Endothelial cell of umbilical vein (primary cell): ENCODE measurements around the gene AKR7A3. TPM values are rescaled to one million over a fixed set of nuclear protein-coding genes. Genes with fewer than 3 reads are reported as not detected.

Experiments used
- BruUV-seq: library from RNA; stranded (reverse); fragments of 400-500 nt; replicated peaks from 2 replicates; lab custom pipeline; 2021; lab: Mats Ljungman, UMichigan
- CTCF ChIA-PET: fragments of 300-600, 350-600 bp; sonication (Branson Sonifier 250); formaldehyde crosslinking; loops from one replicate; lab custom pipeline; 2021; ENCODE audit warnings: antibody characterized with exemption, inconsistent platforms; lab: Charles Lee
- POLR2A ChIA-PET: fragments of 300-600, 350-600 bp; sonication (Branson Sonifier 250); formaldehyde crosslinking; loops from one replicate; lab custom pipeline; 2021; ENCODE audit warnings: antibody characterized with exemption, inconsistent platforms; lab: Charles Lee
- DNase-seq: peaks from one replicate; pipeline ENCODE4 v3.0.0-alpha.2; 2011; ENCODE audit warnings: low read depth, low spot score
- FAIRE-seq: peaks from 2 replicates; lab custom pipeline; 2011; peaks lifted over from hg19 to GRCh38; lab: Jason Lieb, UNC
- H2AFZ ChIP-seq: 2 replicates; pipeline ENCODE4 v1.6.0; 2012; ENCODE audit warnings: low read depth, low read length, control low read depth, inconsistent platforms
- H3K27ac ChIP-seq: 2 replicates; pipeline ENCODE4 v1.5.1; 2011; ENCODE audit warnings: low read depth, mild to moderate bottlenecking, control low read depth, low read length, moderate library complexity; ENCODE audit not compliant: insufficient read depth
- H3K27me3 ChIP-seq, 2 experiments: 2 replicates each; pipeline versions ENCODE4 v1.6.0 to v1.6.1; 2011; ENCODE audit warnings: low read length in 2 of 2, mixed read lengths in 1 of 2; ENCODE audit not compliant: control insufficient read depth in 2 of 2, insufficient read depth in 2 of 2
- H3K36me3 ChIP-seq, 2 experiments: 2 replicates in 1 of 2; 3 replicates in 1 of 2; pipeline ENCODE4 v1.5.1; 2011; ENCODE audit warnings: low read length in 2 of 2, mild to moderate bottlenecking in 1 of 2, moderate library complexity in 1 of 2; ENCODE audit not compliant: control insufficient read depth in 2 of 2, insufficient read depth in 2 of 2; ENCODE audit errors: extremely low read depth in 1 of 2
- H3K4me1 ChIP-seq: 3 replicates; pipeline ENCODE4 v1.5.1; 2011; ENCODE audit warnings: mild to moderate bottlenecking, low read length; ENCODE audit not compliant: control insufficient read depth, insufficient read depth; ENCODE audit errors: extremely low read depth
- H3K4me2 ChIP-seq: 2 replicates; pipeline ENCODE4 v1.6.1; 2011; ENCODE audit warnings: low read length, control low read depth, mixed read lengths; ENCODE audit not compliant: insufficient read depth
- H3K4me3 ChIP-seq, 3 experiments: fragments of 200-600 bp in 1 of 3; sonication (generic), shearing (Covaris generic) in 1 of 3; replicated peaks in 1 of 3; 2 replicates each; pipeline ENCODE4 v1.5.1; 2011 to 2016; ENCODE audit warnings: control low read depth in 3 of 3, low read length in 3 of 3, mild to moderate bottlenecking in 2 of 3, inconsistent platforms in 1 of 3, low read depth in 1 of 3, moderate library complexity in 1 of 3; ENCODE audit not compliant: insufficient read depth in 1 of 3
- H3K79me2 ChIP-seq: 2 replicates; pipeline ENCODE4 v1.6.0; 2012; ENCODE audit warnings: low read length, inconsistent platforms; ENCODE audit not compliant: control insufficient read depth, insufficient read depth
- H3K9ac ChIP-seq: replicated peaks from 2 replicates; pipeline ENCODE3; 2011; ENCODE audit warnings: low read length, control low read depth; ENCODE audit not compliant: insufficient read depth; ENCODE audit errors: extremely low read depth
- H3K9me1 ChIP-seq: replicated peaks from 3 replicates; pipeline ENCODE4 v1.6.0; 2011; ENCODE audit warnings: mild to moderate bottlenecking, low read length; ENCODE audit not compliant: control insufficient read depth, insufficient read depth; ENCODE audit errors: extremely low read depth
- H3K9me3 ChIP-seq: replicated peaks from 2 replicates; pipeline ENCODE4 v1.5.1; 2012; ENCODE audit warnings: low read length, inconsistent platforms; ENCODE audit not compliant: control insufficient read depth, insufficient read depth
- H4K20me1 ChIP-seq: replicated peaks from 2 replicates; pipeline ENCODE3; 2011; ENCODE audit warnings: mild to moderate bottlenecking, low read length; ENCODE audit not compliant: control insufficient read depth, insufficient read depth; ENCODE audit errors: extremely low read depth
- CTCF ChIP-seq, 2 donors: IDR thresholded peaks; 1 replicate in 1 of 2; 2 replicates in 1 of 2; pipeline ENCODE4 v1.5.1; 2011; ENCODE audit warnings: low read length in 2 of 2, mild to moderate bottlenecking in 2 of 2, moderate library complexity in 2 of 2, control low read depth in 1 of 2, inconsistent platforms in 1 of 2, low read depth in 1 of 2; ENCODE audit not compliant: insufficient read depth in 1 of 2; ENCODE audit errors: extremely low read depth in 1 of 2
- EZH2 ChIP-seq: IDR thresholded peaks from 2 replicates; pipeline ENCODE4 v1.6.1; 2012; ENCODE audit warnings: borderline replicate concordance, low read depth, mild to moderate bottlenecking, moderate library complexity, low read length, inconsistent platforms; ENCODE audit not compliant: severe bottlenecking
- FOS ChIP-seq: IDR thresholded peaks from 2 replicates; pipeline ENCODE4 v1.6.1; 2011; ENCODE audit warnings: mild to moderate bottlenecking, low read length, moderate library complexity, borderline replicate concordance; ENCODE audit not compliant: insufficient read depth
- GATA2 ChIP-seq: IDR thresholded peaks from 2 replicates; pipeline ENCODE4 v1.7.0; 2011; ENCODE audit warnings: low read depth, mild to moderate bottlenecking, moderate library complexity, mixed read lengths, low read length; ENCODE audit not compliant: insufficient read length, insufficient read depth
- JUN ChIP-seq: IDR thresholded peaks from 2 replicates; pipeline ENCODE4 v1.6.1; 2011; ENCODE audit warnings: borderline replicate concordance, low read depth; ENCODE audit not compliant: insufficient read length, insufficient read depth
- MAX ChIP-seq: IDR thresholded peaks from 2 replicates; pipeline ENCODE4 v1.6.1; 2011; ENCODE audit not compliant: insufficient read depth, insufficient read length
- MYC ChIP-seq: IDR thresholded peaks from one replicate; pipeline ENCODE4 v1.6.1; 2011; ENCODE audit warnings: mild to moderate bottlenecking, low read depth, low read length
- POLR2A ChIP-seq: IDR thresholded peaks from 2 replicates; pipeline ENCODE4 v1.6.1; 2012; ENCODE audit warnings: low read depth, mild to moderate bottlenecking, control low read depth, low read length
- POLR2AphosphoS5 ChIP-seq: IDR thresholded peaks from 2 replicates; pipeline ENCODE4 v1.6.1; 2012; ENCODE audit warnings: low read depth, mild to moderate bottlenecking, control low read depth, low read length, moderate library complexity; ENCODE audit not compliant: insufficient read depth
- dilution Hi-C: fragments of 300-500 bp; cut with MboI; formaldehyde crosslinking; loops from one replicate; pipeline ENCODE4 v1.15.0; 2019; ENCODE audit warnings: low sequenced_read_pairs; ENCODE audit not compliant: extremely low pct_ligation_motif_present
- intact Hi-C: fragments of 100-400 bp; cut with micrococcal nuclease; formaldehyde crosslinking; loops from one replicate; pipeline ENCODE4 v1.10.0; 2022
- polyA plus RNA-seq, 4 experiments: library from polyadenylated mRNA; depleted of rRNA in 3 of 4; stranded (reverse) in 3 of 4; unstranded in 1 of 4; fragments of >200 nt; gene quantifications; 2 replicates each; pipeline versions ENCODE4 v1.2.1 to v1.2.3, GENCODE V29; 2011 to 2012; ENCODE audit warnings: missing spikeins in 1 of 4
- total RNA-seq: library from RNA; stranded (reverse); gene quantifications from 2 replicates; pipeline ENCODE4 v1.2.3, GENCODE V29; 2021

Gene AKR7A3
- total and polyA plus RNA-seq, 2 donors (not counting 3 experiments of a cell fraction or from before 2014, with no cell fraction given) = 0.49 to 0.50 TPM

GRCh38 chr1:19328486-19328885, 39.9 kb upstream of the AKR7A3 start:
- intact Hi-C loops = no loop called here
- CTCF ChIA-PET = interaction anchor here (1.2 kb wide), 1 partner anchor 16 kb away, joined by 3 read pairs; no protein-coding TSS in a partner anchor
- H3K79me2 ChIP-seq = no peaks in the 10 kb centered on the region
- no peaks in the 10 kb centered on the region for H3K9me1 ChIP-seq
- H3K27me3 ChIP-seq = no peaks in the 10 kb centered on the region
- FAIRE-seq (no peak), DNase-seq (no peak)
- POLR2A ChIA-PET = no interaction called here
- no peak overlapping the region for H3K4me2 ChIP-seq
- H3K9ac ChIP-seq = no peak overlapping the region
- H3K27ac ChIP-seq = no peak overlapping the region
- H3K9me3 ChIP-seq = no peaks in the 10 kb centered on the region
- H3K36me3 ChIP-seq = peaks cover 4 to 33% of the 10 kb centered on the region in 2 experiments
- BruUV-seq = no TSS peak
- H4K20me1 ChIP-seq = no peaks in the 10 kb centered on the region
- H3K4me1 ChIP-seq = no peaks in the 10 kb centered on the region
- dilution Hi-C loops = no loop called here
- no peak overlapping the region for H2AFZ ChIP-seq
- no peak overlapping the region for H3K4me3 ChIP-seq
- no peak for TF ChIP-seq POLR2A
- no peak for TF ChIP-seq GATA2
- TF ChIP-seq MAX = no peak
- no peak for TF ChIP-seq FOS
- no peak for TF ChIP-seq POLR2AphosphoS5
- TF ChIP-seq JUN = no peak
- no peak for TF ChIP-seq CTCF (IDR thresholded peaks at IDR 0.05; ENCODE audit: extremely low read depth in 1 of 2, insufficient read depth in 1 of 2, low read depth in 1 of 2, low read length in 2 of 2)
- TF ChIP-seq MYC = no peak
- TF ChIP-seq EZH2 = no peak
